Esophagus muscularis mucosa (tissue), 4 donors: ENCODE results near the gene SERPINB10. TPM values are rescaled to one million over a fixed set of nuclear protein-coding genes. Genes with fewer than 3 reads are reported as not detected.

Experiments used
- DNase-seq: peaks from one replicate; pipeline ENCODE4 v3.0.0-alpha.2; 2017; ENCODE audit errors: extremely low spot score
- H3K27ac ChIP-seq, 4 donors: fragments of 200-600 bp; sonication (generic); replicated peaks in 1 of 4; 1 replicate in 3 of 4; 2 replicates in 1 of 4; pipeline ENCODE4 v1.5.1; 2016 to 2019; ENCODE audit warnings: mild to moderate bottlenecking in 1 of 4
- H3K27me3 ChIP-seq, 4 donors: fragments of 200-600 bp; sonication (generic); one replicate each; pipeline versions ENCODE4 v1.5.1 to v1.6.0; 2016 to 2019
- H3K36me3 ChIP-seq, 4 donors: fragments of 200-600 bp; sonication (generic); one replicate each; pipeline ENCODE4 v1.5.1; 2016 to 2019
- H3K4me1 ChIP-seq, 4 donors: fragments of 200-600 bp; sonication (generic); one replicate each; pipeline ENCODE4 v1.5.1; 2016 to 2019
- H3K4me3 ChIP-seq, 4 donors: fragments of 200-600 bp; sonication (generic); 1 replicate in 2 of 4; 2 replicates in 2 of 4; pipeline ENCODE4 v1.5.1; 2016 to 2019; ENCODE audit warnings: mild to moderate bottlenecking in 4 of 4, moderate library complexity in 1 of 4
- H3K9me3 ChIP-seq, 4 donors: fragments of 200-600 bp; sonication (generic); 1 replicate in 3 of 4; 2 replicates in 1 of 4; pipeline ENCODE4 v1.5.1; 2016 to 2019
- EP300 ChIP-seq: sonication (generic); formaldehyde crosslinking; IDR thresholded peaks from one replicate; pipeline ENCODE4 v1.6.1; 2017; ENCODE audit warnings: antibody characterized with exemption
- POLR2A ChIP-seq: fragments of 450-650 bp; IDR thresholded peaks from one replicate; pipeline ENCODE4 v1.6.1; 2017; ENCODE audit warnings: antibody characterized with exemption, moderate library complexity, mild to moderate bottlenecking, low read depth
- POLR2AphosphoS5 ChIP-seq, 2 donors: sonication (generic); formaldehyde crosslinking; IDR thresholded peaks; one replicate each; pipeline ENCODE4 v1.6.1; 2017; ENCODE audit warnings: antibody characterized with exemption in 2 of 2
- WGBS: methylation state at CpG from one replicate; pipeline ENCODE4 v1.1.5; 2018; 5-methylcytosine and 5-hydroxymethylcytosine counted together
- intact Hi-C: fragments of 100-400 bp; cut with DNase I; formaldehyde crosslinking; loops from one replicate; pipeline ENCODE4 v1.15.1; 2023
- total RNA-seq, 4 donors: library from RNA; depleted of rRNA; stranded (reverse); fragments of >200 nt; gene quantifications; one replicate each; pipeline versions ENCODE4 v1.1.0 to v1.2.1, GENCODE V29; 2016
- TF ChIP-seq, protein P1 (sequence below), 3 experiments: fragments of 200-600 bp in 2 of 3; fragments of 450-650 bp in 1 of 3; sonication (generic) in 2 of 3; IDR thresholded peaks; one replicate each; pipeline ENCODE4 v1.5.1; 2017 to 2019; ENCODE audit warnings: antibody characterized with exemption in 3 of 3, mild to moderate bottlenecking in 2 of 3, moderate library complexity in 1 of 3

Gene SERPINB10
- total RNA-seq, 4 donors from 2014 or later: 2.3 TPM; not detected in 3

DNA sequence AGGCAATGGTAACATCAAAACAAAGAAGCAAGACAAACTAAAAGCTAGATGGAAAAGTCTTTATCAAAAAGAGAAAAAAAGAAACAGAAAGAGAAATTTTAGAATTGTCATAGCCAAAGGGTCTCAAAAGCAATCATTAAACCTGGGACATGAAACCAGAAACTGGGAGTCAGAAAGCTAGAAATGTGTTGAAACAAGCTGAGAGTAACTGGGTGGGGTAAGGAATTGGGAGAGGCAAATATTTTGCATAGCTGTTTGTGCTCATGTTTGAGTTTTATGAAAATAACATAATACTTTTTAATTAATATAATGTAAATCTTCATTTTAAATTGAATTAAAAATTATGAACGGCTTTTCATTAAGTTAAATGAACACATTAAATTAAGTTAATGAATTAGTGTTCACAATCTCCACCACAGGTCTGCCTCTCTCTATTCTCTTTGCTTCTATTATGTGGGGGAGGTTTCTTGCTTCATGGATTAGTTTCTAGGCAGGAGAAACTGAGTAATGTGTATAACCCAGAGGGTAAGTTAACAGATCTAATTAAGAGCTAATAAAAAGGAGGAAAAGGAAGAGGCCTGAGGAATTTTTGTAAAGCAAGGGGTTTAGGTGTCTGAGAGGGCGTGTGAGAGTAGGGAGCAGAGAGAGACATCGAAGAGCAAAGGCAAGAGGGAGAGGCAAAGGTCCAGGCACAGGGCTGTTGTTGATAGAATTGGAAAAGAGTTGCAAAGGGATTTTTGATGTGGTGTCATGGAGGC lies 40.2 kb upstream of the SERPINB10 start:
- no peak for DNase-seq
- H3K36me3 ChIP-seq: no peaks in the 10 kb centered on the region
- TF ChIP-seq POLR2AphosphoS5 (IDR thresholded peaks at IDR 0.05) (no peak), EP300 (no peak), POLR2A (no peak)
- TF ChIP-seq, protein P1, sequence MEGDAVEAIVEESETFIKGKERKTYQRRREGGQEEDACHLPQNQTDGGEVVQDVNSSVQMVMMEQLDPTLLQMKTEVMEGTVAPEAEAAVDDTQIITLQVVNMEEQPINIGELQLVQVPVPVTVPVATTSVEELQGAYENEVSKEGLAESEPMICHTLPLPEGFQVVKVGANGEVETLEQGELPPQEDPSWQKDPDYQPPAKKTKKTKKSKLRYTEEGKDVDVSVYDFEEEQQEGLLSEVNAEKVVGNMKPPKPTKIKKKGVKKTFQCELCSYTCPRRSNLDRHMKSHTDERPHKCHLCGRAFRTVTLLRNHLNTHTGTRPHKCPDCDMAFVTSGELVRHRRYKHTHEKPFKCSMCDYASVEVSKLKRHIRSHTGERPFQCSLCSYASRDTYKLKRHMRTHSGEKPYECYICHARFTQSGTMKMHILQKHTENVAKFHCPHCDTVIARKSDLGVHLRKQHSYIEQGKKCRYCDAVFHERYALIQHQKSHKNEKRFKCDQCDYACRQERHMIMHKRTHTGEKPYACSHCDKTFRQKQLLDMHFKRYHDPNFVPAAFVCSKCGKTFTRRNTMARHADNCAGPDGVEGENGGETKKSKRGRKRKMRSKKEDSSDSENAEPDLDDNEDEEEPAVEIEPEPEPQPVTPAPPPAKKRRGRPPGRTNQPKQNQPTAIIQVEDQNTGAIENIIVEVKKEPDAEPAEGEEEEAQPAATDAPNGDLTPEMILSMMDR (IDR thresholded peaks at IDR 0.05): no peak
- no peak overlapping the region for H3K4me3 ChIP-seq
- no peaks in the 10 kb centered on the region for H3K9me3 ChIP-seq
- no peaks in the 10 kb centered on the region for H3K4me1 ChIP-seq
- H3K27ac ChIP-seq: no peak overlapping the region
- intact Hi-C loops: no loop called here
- no peaks in the 10 kb centered on the region for H3K27me3 ChIP-seq
- 75% methylated on average over 3 of the region's 3 CpGs for WGBS

DNA sequence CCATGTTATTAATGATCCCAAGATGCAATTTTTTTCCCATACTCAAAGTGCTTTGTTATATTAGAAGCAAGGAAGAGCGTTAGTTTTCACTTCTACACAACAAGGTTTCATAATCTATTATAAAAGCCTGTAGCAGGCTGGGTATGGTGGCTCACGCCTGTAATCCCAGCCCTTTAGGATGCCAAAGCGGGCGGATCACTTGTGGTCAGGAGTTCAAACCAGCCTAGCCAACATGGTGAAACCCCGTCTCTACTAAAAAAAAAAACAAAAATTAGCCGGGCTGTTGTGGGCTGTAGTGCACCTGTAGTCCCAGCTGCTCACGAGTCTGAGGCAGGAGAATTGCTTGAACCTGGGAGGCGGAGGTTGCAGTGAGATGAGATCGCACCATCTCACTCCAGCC lies 39.2 kb upstream of the SERPINB10 start:
- Histone ChIP-seq H3K27ac (no peak overlapping the region), H3K36me3 (no peaks in the 10 kb centered on the region), H3K27me3 (no peaks in the 10 kb centered on the region), H3K9me3 (no peaks in the 10 kb centered on the region), H3K4me1 (no peaks in the 10 kb centered on the region), H3K4me3 (no peak overlapping the region)
- TF ChIP-seq, protein P1 (IDR thresholded peaks at IDR 0.05): no peak
- intact Hi-C loops: no loop called here
- DNase-seq: no peak
- WGBS: 85% methylated on average over 9 of the region's 9 CpGs

DNA sequence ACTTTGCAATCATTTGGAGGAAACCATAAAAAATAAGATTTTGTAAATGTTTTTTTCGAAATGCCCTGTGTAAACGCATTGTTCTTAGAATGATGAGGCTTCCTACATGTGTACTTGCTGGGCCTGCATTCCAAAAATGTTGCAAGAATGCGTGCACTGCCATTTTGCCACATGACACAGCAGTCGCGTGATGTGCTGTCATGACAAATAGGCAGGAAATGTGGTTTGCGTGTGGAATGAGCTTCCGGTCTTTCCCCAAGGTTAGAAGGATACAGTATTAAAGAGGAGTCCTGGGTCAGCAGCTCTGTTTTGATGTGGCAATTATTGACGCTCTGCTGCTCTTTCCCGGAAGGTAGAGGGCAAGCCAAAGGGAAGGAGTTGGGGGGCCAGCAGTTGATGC lies 38.4 kb upstream of the SERPINB10 start:
- no peak for TF ChIP-seq EP300
- no peak for DNase-seq
- WGBS: 59% methylated on average over 9 of the region's 9 CpGs

DNA sequence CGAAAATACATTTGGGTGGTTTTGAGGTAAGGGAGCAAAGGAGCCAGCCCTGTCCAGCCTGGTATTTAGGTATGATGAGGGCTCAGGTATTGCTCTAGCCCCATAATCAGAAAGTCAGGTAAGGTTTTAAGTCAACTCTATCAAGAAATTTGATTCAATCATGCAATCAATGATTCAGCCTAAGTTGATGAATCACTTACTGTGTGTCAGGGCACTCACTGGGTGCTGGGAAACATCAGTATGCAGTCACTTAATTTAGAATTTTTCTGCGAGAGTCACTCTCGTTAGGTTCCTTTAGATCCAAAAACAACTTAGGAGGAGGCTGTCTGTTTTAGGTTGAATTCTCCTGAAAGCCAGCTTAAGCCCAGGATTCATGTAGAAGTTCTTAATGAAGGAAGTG lies 37.9 kb upstream of the SERPINB10 start:
- no peaks in the 10 kb centered on the region for H3K4me1 ChIP-seq
- WGBS: 83% methylated on average over 3 of the region's 3 CpGs
- TF ChIP-seq POLR2AphosphoS5 (IDR thresholded peaks at IDR 0.05) (no peak), POLR2A (no peak), EP300 (no peak)
- TF ChIP-seq, protein P1 (IDR thresholded peaks at IDR 0.05): no peak
- H3K9me3 ChIP-seq: no peaks in the 10 kb centered on the region
- no peaks in the 10 kb centered on the region for H3K36me3 ChIP-seq
- no peak overlapping the region for H3K4me3 ChIP-seq
- no peaks in the 10 kb centered on the region for H3K27me3 ChIP-seq
- DNase-seq: no peak
- H3K27ac ChIP-seq: no peak overlapping the region
- intact Hi-C loops: no loop called here

More for the DNA sequence above, 38.4 kb upstream of the SERPINB10 start:
- Histone ChIP-seq H3K27me3 (no peaks in the 10 kb centered on the region), H3K4me3 (no peak overlapping the region), H3K9me3 (no peaks in the 10 kb centered on the region), H3K27ac (no peak overlapping the region), H3K36me3 (no peaks in the 10 kb centered on the region), H3K4me1 (no peaks in the 10 kb centered on the region)
- intact Hi-C loops: no loop called here

DNA sequence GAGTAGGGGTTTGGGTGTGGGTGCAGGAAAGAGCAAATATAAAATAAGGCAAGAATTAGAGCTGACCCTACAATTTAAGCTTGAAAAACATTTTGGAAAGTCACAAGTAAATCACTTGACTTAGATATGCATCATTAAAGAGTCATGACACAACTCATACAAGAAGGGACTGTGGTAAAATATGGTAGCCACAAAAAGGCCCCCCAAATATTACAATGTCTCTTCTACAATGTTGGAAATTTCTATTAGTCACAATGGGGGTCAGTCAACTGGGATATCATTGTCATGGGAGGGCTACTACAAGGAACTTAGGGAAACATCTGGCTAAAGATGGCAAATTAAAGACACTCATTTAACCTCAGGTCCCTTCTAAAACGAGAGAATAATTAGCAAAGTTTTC lies 35.9 kb upstream of the SERPINB10 start:
- H3K9me3 ChIP-seq: no peaks in the 10 kb centered on the region
- H3K27ac ChIP-seq: no peak overlapping the region
- WGBS: 67% methylated on average over 1 of the region's 1 CpG
- H3K4me1 ChIP-seq: no peaks in the 10 kb centered on the region
- TF ChIP-seq POLR2AphosphoS5 (IDR thresholded peaks at IDR 0.05) (no peak), POLR2A (no peak)
- TF ChIP-seq, protein P1 (IDR thresholded peaks at IDR 0.05): no peak
- intact Hi-C loops: no loop called here
- DNase-seq: no peak
- H3K4me3 ChIP-seq: no peak overlapping the region
- no peaks in the 10 kb centered on the region for H3K27me3 ChIP-seq
- no peaks in the 10 kb centered on the region for H3K36me3 ChIP-seq
